HG03469 (cell line): ENCODE results near the gene ADGRG1.

Experiments
- ATAC-seq: cut with Tn5 transposase; IDR thresholded peaks from one replicate; pipeline ENCODE4 v1.9.1; 2021; ENCODE audit warnings: mild to moderate bottlenecking, moderate library complexity, moderate number of reproducible peaks; ENCODE audit not compliant: unreplicated experiment

The ADGRG1 gene

GRCh38 chr16:57714047-57714446, 85.6 kb downstream of the ADGRG1 start:
- no peak for ATAC-seq
